HG02588 (cell line): ENCODE data around the gene RXYLT1.
"Not testable (repeated sequence)": the region's sequence is repeated elsewhere in the genome, so short reads cannot be mapped to it uniquely, and the experiment has no call there.

ENCODE experiments used
- ATAC-seq: cut with Tn5 transposase; IDR thresholded peaks from one replicate; pipeline ENCODE4 v1.9.1; 2021; ENCODE audit warnings: mild to moderate bottlenecking, moderate library complexity; ENCODE audit not compliant: unreplicated experiment

Gene RXYLT1, protein sequence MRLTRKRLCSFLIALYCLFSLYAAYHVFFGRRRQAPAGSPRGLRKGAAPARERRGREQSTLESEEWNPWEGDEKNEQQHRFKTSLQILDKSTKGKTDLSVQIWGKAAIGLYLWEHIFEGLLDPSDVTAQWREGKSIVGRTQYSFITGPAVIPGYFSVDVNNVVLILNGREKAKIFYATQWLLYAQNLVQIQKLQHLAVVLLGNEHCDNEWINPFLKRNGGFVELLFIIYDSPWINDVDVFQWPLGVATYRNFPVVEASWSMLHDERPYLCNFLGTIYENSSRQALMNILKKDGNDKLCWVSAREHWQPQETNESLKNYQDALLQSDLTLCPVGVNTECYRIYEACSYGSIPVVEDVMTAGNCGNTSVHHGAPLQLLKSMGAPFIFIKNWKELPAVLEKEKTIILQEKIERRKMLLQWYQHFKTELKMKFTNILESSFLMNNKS

GRCh38 chr12:63779498-63780481, at the start of gene RXYLT1:
Gene RXYLT1, plus strand, starts transcription at chr12:63779909. Its CDS starts 52 bp downstream, at chr12:63779961.
- peak; percentile 96 for ATAC-seq

- not testable (repeated sequence) for ATAC-seq
Observed at GRCh38 chr12:63732779-63733178, 46.9 kb upstream of the RXYLT1 start.

DNA sequence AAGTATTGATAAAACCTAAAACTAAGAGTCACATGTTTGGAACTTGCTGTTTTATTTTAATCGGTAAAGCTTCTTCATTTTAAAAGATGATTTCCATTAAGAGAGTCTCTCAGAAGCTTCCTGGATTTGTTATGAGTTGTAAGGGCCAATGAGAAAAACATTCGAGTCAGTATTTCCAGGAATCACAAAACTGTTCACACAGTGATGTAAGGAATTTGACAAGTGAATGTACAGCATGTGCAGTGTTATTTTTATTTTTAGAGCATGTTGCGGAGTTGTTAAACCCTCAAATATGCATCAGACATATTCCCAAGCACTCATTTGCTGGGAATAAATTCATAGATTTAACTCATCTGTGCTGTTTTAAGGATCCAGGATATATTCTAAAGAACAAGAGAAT, 46.1 kb upstream of the RXYLT1 start:
- not testable (repeated sequence) for ATAC-seq

GRCh38 chr12:63740551-63740950, 39.2 kb upstream of the RXYLT1 start:
- not testable (repeated sequence) for ATAC-seq

DNA sequence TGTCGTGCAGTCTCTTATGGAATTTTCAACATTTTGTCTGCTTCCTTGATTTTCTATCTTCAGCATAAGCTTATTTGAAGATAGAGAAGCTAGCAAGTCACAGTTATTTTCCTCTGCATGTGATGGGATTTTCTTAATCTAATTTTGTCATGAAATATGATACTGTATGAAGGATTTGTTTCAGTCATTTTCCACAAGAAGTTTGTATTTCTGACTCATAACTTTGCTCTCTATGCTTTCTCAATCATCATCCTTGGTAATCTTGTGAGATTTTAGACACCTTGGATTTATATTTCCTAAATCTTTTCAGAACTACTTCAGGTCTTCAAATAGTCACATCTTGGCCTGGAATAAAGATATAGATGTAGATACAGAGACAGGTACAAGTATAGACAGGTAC, 38.3 kb upstream of the RXYLT1 start:
- ATAC-seq, result not testable (repeated sequence)

- not testable (repeated sequence) for ATAC-seq
Observed at GRCh38 chr12:63744110-63744509, 35.6 kb upstream of the RXYLT1 start.

GRCh38 chr12:63746470-63746869, 33.2 kb upstream of the RXYLT1 start:
- not testable (repeated sequence) for ATAC-seq

GRCh38 chr12:63747136-63747535, 32.6 kb upstream of the RXYLT1 start:
- not testable (repeated sequence) for ATAC-seq

GRCh38 chr12:63747553-63747952, 32.2 kb upstream of the RXYLT1 start:
- no peak for ATAC-seq

DNA sequence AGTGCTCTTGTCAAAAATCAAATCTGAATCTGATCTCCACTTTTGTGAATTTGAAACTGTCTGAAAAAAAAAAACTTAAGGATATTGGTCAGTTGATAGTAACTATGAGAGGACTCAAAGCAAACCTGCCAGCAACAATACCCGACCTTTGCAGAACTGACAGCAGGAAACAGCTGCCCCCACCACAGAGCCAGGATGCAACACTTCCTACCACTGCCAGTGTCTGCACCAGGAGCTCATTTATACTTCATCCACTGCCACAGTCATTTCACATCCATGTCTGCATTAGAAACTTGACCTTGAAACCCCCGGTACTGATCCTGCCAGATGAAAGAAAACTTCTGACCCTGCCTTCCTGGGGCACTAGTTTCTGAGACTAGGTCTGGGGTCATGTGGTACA, 27.4 kb upstream of the RXYLT1 start:
- no peak for ATAC-seq

DNA sequence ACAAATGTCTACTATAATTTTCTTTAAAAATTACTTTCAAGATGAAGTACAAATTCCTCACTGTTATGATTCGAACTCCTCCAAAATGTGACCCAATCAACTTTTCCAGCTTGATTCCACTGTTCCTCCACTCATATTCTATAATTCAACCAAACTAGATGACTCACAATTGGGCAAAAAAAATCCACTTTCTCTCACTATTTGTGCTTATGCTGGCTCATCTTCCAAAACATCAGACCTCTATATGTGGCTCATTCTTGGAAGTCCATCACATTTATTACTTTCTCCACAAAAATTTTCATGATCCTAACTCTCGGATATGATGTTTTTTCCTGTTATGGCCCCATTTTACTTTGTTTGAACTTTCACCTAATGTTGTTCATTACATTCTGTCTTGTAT, 26.9 kb upstream of the RXYLT1 start:
- no peak for ATAC-seq

GRCh38 chr12:63753743-63754142, 26.0 kb upstream of the RXYLT1 start:
- no peak for ATAC-seq

DNA sequence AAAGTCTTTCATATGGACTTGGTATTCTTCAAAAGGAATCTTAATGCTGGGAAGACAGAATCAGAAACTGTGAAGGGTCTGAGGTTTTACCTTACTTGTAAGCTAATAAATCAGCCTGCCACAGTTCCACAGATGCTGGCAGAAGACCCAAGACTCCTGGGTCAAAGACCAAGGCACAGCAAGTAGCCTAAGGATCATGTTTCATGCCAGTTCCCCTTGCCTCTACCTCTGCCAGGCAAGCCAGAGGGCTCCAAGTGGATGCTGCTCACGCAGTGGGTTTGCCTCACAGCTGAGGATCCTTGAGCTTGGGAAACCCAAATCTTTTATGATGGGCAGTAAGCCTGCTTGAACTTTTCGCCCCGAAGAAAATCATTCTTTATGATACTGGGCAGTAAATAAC, 15.2 kb upstream of the RXYLT1 start:
- ATAC-seq, result no peak

DNA sequence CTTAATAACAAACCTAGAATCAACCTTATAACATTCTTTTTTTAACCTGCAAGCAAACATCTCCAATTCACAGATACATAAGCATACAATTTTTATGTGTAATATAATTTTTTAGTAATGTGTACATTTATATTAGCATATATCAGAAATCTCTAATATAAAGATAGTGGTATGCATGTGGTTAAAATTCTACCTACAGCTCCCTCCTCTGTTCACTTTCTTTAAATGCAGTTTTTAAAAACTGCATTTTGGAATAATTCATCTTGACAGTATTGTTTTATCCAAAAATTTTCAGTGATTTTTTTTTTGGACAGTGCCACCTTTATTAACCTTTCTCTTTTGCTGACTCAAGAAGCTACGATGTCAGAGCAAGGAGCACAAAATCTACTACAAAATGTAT, 13.2 kb upstream of the RXYLT1 start:
- no peak for ATAC-seq

DNA sequence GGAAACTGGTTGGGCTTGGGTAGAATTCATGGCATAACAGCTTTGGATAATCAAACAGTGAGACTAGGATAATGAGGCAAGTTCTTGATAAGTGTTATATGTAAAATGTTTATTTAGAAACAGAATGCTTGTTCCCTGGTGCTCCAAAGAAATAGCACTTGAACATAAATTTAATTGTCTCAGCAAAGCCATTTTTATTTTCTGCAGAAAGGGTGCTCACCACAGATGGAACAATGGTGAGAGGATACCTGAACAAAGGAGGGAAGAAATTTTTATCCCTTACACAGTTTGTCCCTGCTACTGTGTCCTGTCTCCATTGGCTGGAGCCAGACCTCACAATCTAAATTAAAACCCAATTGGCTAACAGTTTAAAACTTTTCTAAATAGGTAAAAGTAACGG, 9.3 kb upstream of the RXYLT1 start:
- no peak for ATAC-seq

GRCh38 chr12:63777340-63777739, 2.4 kb upstream of the RXYLT1 start:
- ATAC-seq, result no peak

DNA sequence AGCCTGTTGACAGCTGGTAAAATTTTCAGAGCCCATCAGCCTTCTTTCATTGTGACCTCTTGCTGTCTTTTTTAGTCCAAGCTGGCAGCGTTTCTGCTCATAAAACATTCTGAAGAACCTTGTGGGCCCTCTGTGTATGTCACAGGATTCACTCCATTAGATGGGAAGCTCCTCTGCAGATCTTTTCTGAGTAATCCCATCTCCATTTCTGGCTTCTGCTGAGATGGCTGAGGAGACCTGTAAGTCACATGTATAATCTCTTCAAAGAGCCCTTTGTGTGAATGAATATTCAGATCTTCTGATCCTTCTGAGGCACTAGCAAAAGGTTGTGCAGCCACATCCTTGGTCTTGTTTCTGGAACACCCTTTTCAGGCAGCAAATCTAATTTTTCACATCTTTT, 2.8 kb downstream of the RXYLT1 start:
- no peak for ATAC-seq

GRCh38 chr12:63787306-63787705, 7.6 kb downstream of the RXYLT1 start:
- ATAC-seq, result no peak

GRCh38 chr12:63790608-63790945, 10.9 kb downstream of the RXYLT1 start:
- no peak for ATAC-seq

DNA sequence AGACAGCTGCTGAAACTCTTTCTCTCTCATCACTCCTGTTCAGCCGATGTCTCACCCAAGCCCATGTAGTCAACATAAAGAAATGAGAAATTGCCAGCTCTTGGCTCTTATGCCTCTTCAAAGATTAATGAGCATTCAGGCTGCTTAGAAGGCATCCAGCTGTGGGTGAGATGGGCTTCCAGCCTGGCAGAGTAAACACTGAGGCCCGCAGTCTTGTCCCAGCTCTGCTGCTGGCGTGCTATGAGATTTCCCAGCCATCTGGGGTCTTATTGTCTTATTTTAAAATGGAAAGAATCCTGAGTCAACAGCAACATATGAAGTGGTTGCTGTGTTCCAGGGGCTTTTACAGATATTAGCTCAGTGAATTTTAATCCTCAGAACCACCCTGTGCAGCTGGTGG, 12.6 kb downstream of the RXYLT1 start:
- no peak for ATAC-seq

DNA sequence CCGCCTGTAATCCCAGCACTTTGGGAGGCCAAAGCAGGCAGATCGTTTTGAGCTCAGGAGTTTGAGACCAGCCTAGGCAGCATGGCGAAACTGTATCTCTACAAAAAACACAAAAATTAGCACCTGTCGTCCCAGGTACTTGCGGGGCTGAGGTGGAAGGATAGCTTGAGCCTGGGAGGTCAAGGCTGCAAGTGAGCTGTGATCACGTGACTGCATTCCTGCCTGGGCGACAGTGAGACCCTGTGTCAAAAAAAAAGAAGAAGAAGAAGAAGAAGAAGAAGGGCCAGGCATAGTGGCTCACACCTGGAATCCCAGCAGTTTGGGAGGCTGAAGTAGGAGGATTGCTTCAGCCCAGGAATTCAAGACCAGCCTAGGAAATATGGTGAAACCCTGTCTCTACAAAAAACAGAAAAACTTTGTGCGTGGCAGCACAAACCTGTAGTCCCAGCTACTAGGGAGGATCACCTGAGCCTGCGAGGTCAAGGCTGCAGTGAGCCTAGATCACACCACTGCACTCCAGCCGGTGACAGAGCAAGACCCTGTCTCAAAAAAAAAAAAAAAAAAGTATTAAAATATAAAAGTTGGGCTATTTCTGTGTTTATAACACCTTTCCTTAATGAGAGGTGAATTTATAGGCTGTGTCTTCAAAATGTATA, 15.5 kb downstream of the RXYLT1 start:
- no peak for ATAC-seq
